GM12874 (cell line): ENCODE data around the gene CTNND2.

Experiments
- CTCF ChIP-seq: IDR thresholded peaks from 2 replicates; pipeline ENCODE4 v1.5.1; 2011; ENCODE audit warnings: low read depth, mild to moderate bottlenecking, control low read depth, low read length, moderate library complexity; ENCODE audit not compliant: insufficient read depth

The CTNND2 gene

DNA sequence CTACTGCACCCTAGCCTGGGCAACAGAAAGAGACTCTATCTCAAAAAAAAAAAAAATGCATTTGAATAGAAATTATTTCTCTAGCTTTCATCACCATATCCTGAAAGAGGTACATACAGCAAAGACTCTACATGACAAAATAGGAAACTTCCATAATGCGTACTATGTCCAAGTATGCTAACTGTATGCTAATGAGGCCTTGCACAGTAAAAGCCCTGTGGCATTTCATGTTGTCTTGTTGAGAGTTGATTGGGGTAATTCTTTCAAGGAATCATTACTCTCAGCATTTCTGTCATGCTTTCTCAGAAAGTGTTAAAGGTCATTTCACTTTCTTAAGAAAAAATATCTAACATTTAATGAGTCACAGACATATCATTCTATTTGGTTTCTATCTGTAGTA is 393.4 kb downstream of the CTNND2 start:
- no peak for TF ChIP-seq CTCF

DNA sequence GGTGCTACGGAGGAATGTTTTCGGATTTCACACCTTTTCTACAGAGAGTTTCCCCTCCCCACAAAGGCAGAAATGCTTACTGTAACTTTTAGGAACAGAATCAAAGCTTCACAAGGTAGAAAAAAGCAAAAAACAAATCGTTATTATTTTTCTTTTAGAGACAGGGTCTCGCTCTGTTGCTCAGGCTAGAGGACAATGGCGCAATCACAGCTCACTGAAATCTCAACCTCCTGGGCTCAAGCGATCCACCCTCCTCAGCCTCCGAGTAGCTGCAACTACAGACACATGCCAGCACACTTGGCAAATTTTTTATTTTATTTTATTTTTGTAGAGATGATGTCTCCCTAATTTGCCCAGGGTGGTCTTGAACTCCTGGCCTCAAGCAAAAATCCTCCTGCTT is 394.5 kb downstream of the CTNND2 start:
- no peak for TF ChIP-seq CTCF

- TF ChIP-seq CTCF, result no peak
Measured at GRCh38 chr5:11507156-11507910, 396.9 kb downstream of the CTNND2 start.

DNA sequence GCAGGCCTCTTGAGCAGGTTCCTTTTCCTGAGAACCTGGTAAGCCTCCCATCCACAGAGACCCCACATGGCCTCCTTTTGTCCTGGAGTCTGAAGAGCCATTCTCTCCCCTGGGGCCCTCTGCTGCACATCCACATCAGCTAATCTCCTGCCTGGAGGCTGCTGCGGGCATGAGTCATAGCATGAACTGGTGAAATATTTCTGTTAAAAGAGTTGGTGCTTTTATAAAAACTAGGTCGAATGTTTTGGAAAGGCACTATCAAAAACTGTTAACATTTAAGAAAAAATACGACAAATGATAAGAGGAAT is 399.4 kb downstream of the CTNND2 start:
- no peak for TF ChIP-seq CTCF

GRCh38 chr5:11504065-11504885 is 400.0 kb downstream of the CTNND2 start:
- no peak for TF ChIP-seq CTCF

GRCh38 chr5:11502783-11503182 is 401.5 kb downstream of the CTNND2 start:
- no peak for TF ChIP-seq CTCF

DNA sequence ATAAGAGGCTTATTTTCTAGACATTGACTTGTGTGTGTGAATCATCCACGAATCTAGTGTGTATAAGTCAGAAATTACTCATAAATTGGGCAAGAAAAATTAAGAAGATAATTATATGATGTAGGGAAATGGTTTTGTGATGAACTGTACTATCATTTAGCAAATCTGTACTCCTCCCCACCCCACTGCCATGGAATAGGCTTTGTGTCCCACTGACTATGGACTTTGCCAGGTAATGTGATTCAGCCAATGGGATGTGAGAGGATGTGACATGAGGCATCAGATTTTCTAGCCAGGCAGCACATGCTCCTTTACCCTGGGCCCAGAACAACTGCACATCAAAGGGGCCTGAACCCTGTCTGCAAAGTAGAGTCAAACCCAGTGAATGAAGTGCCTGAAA is 406.6 kb downstream of the CTNND2 start:
- TF ChIP-seq CTCF, result no peak
